GM23338 (cell line): ENCODE results near the gene PPM1J. TPM values are rescaled to one million over a fixed set of nuclear protein-coding genes. Genes with fewer than 3 reads are reported as not detected.
"Not testable (repeated sequence)": the region's sequence is repeated elsewhere in the genome, so short reads cannot be mapped to it uniquely, and the experiment has no call there.

ENCODE experiments used
- ATAC-seq: fragments of 200-7000 bp; cut with Tn5 transposase; 3 replicates; pipeline ENCODE4 v1.9.1; 2020
- DNase-seq: peaks from one replicate; pipeline ENCODE4 v3.0.0-alpha.2; 2015; ENCODE audit warnings: low spot score
- H2AFZ ChIP-seq: fragments of 200-600 bp; sonication (generic); 2 replicates; pipeline ENCODE4 v1.8.0; 2016; ENCODE audit warnings: antibody characterized with exemption, mild to moderate bottlenecking, moderate library complexity
- H3F3A ChIP-seq: fragments of 200-600 bp; sonication (generic); replicated peaks from 2 replicates; pipeline ENCODE4 v1.8.0; 2017; ENCODE audit warnings: antibody characterized with exemption, mixed run types, low read depth
- H3K27ac ChIP-seq: fragments of 200-600 bp; sonication (generic); 2 replicates; pipeline ENCODE4 v1.6.1; 2016; ENCODE audit warnings: low read depth
- H3K27me3 ChIP-seq: fragments of 200-600 bp; sonication (generic); 2 replicates; pipeline ENCODE4 v1.8.0; 2016; ENCODE audit warnings: mild to moderate bottlenecking, mixed run types, moderate library complexity; ENCODE audit not compliant: insufficient read depth
- H3K36me3 ChIP-seq: fragments of 200-600 bp; sonication (generic); 2 replicates; pipeline ENCODE4 v1.8.0; 2016; ENCODE audit warnings: mild to moderate bottlenecking; ENCODE audit not compliant: insufficient read depth
- H3K4me1 ChIP-seq: fragments of 200-600 bp; sonication (generic); 2 replicates; pipeline ENCODE4 v1.8.0; 2016; ENCODE audit warnings: mild to moderate bottlenecking, moderate library complexity; ENCODE audit not compliant: insufficient read depth
- H3K4me2 ChIP-seq: fragments of 200-600 bp; sonication (generic); 2 replicates; pipeline ENCODE4 v1.7.1; 2017; ENCODE audit warnings: mixed run types
- H3K4me3 ChIP-seq: fragments of 200-600 bp; sonication (generic); 2 replicates; pipeline ENCODE4 v1.6.1; 2016; ENCODE audit warnings: mixed run types
- H3K79me2 ChIP-seq: fragments of 200-600 bp; sonication (generic); replicated peaks from 2 replicates; pipeline ENCODE4 v1.8.0; 2017; ENCODE audit warnings: mild to moderate bottlenecking; ENCODE audit not compliant: insufficient read depth
- H3K9me2 ChIP-seq: fragments of 200-600 bp; sonication (generic); 2 replicates; pipeline ENCODE4 v1.8.0; 2017; ENCODE audit not compliant: insufficient read depth
- H4K20me1 ChIP-seq: fragments of 200-600 bp; sonication (generic); replicated peaks from 2 replicates; pipeline ENCODE4 v1.8.0; 2017; ENCODE audit warnings: mild to moderate bottlenecking; ENCODE audit not compliant: insufficient read depth
- H3K27ac Mint-ChIP-seq: 2 replicates; pipeline ENCODE4 v1.8.0; 2020; ENCODE audit warnings: inconsistent platforms, mild to moderate bottlenecking, moderate library complexity, mixed read lengths
- H3K27me3 Mint-ChIP-seq: 3 replicates; pipeline ENCODE4 v1.8.0; 2022; ENCODE audit warnings: low read depth, mild to moderate bottlenecking, moderate library complexity, mixed read lengths, inconsistent platforms; ENCODE audit not compliant: insufficient read depth, poor library complexity
- H3K36me3 Mint-ChIP-seq: 3 replicates; pipeline ENCODE4 v1.8.0; 2021; ENCODE audit warnings: low read depth, mild to moderate bottlenecking, inconsistent platforms, moderate library complexity, mixed read lengths
- H3K4me1 Mint-ChIP-seq: 3 replicates; pipeline ENCODE4 v1.8.0; 2020; ENCODE audit warnings: mild to moderate bottlenecking, inconsistent platforms, mixed read lengths
- H3K4me3 Mint-ChIP-seq: 3 replicates; pipeline ENCODE4 v1.8.0; 2021; ENCODE audit warnings: moderate library complexity, mild to moderate bottlenecking, inconsistent platforms, mixed read lengths
- H3K9me3 Mint-ChIP-seq: 3 replicates; pipeline ENCODE4 v1.8.0; 2020; ENCODE audit warnings: moderate library complexity, mild to moderate bottlenecking, inconsistent platforms, mixed read lengths
- EZH2 ChIP-seq: fragments of 200-600 bp; sonication (generic); IDR thresholded peaks from one replicate; pipeline ENCODE4 v1.8.0; 2017; ENCODE audit warnings: antibody characterized with exemption, mild to moderate bottlenecking, low read depth; ENCODE audit not compliant: unreplicated experiment
- STAT1 ChIP-seq: IDR thresholded peaks from one replicate; pipeline ENCODE4 v1.6.1; 2016; ENCODE audit warnings: antibody characterized with exemption; ENCODE audit not compliant: unreplicated experiment
- polyA plus RNA-seq: library from polyadenylated mRNA; unstranded; fragments of >200 nt; fragmentation: Nextera tagmentation; extraction: Ambion mirVana; gene quantifications from 2 replicates; pipeline ENCODE4 v1.2.1, GENCODE V29; 2016
- total RNA-seq: library from RNA; depleted of rRNA; stranded (reverse); fragments of >200 nt; shearing (Covaris generic); gene quantifications from 2 replicates; pipeline ENCODE4 v1.2.3, GENCODE V29; 2014
- TF ChIP-seq, protein P1 (sequence below), 2 experiments: fragments of 200-600 bp in 1 of 2; sonication (generic) in 1 of 2; conservative IDR thresholded peaks; 2 replicates each; pipeline versions ENCODE4 v1.5.1 to v1.6.1; 2016 to 2017; ENCODE audit warnings: antibody characterized with exemption in 2 of 2, low read depth in 2 of 2, mild to moderate bottlenecking in 2 of 2, moderate library complexity in 1 of 2

The PPM1J gene
- total and polyA plus RNA-seq, 2 experiments from 2014 or later, result 19.0 to 22.4 TPM

DNA sequence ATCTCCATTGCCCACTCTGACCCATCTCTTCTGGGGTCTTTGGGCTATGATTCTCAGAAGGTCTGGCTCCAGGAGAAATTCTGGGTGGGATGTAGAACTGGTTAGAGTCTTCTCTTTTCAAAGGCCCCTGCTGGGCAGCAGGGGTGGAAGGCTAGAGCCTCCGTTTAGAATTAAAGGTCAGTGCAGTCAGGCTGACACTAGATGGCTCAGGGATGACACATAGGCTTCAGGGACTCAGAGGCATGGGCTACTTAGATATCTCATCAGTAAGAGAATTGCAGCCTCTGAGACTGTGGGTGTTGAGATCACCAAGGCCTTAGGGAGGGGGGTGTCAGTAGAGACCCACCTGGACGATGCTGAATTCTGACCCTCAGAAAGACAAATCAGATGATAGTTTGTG is 12.6 kb upstream of the PPM1J start:
- Histone ChIP-seq H3K27ac (no peak overlapping the region), H3K4me1 (no peaks in the 10 kb centered on the region; the same call in 1 of the 2 replicates), H3K9me2 (no peaks in the 10 kb centered on the region), H3K79me2 (no peaks in the 10 kb centered on the region), H2AFZ (no peak overlapping the region), H3F3A (no peaks in the 10 kb centered on the region), H3K27me3 (peaks cover 10% of the 10 kb centered on the region), H4K20me1 (no peaks in the 10 kb centered on the region), H3K4me2 (no peak overlapping the region), H3K4me3 (no peak overlapping the region), H3K36me3 (no peaks in the 10 kb centered on the region)
- DNase-seq (no peak), ATAC-seq (no peak; the same call in 2 of the 3 replicates)
- TF ChIP-seq, protein P1, sequence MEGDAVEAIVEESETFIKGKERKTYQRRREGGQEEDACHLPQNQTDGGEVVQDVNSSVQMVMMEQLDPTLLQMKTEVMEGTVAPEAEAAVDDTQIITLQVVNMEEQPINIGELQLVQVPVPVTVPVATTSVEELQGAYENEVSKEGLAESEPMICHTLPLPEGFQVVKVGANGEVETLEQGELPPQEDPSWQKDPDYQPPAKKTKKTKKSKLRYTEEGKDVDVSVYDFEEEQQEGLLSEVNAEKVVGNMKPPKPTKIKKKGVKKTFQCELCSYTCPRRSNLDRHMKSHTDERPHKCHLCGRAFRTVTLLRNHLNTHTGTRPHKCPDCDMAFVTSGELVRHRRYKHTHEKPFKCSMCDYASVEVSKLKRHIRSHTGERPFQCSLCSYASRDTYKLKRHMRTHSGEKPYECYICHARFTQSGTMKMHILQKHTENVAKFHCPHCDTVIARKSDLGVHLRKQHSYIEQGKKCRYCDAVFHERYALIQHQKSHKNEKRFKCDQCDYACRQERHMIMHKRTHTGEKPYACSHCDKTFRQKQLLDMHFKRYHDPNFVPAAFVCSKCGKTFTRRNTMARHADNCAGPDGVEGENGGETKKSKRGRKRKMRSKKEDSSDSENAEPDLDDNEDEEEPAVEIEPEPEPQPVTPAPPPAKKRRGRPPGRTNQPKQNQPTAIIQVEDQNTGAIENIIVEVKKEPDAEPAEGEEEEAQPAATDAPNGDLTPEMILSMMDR (conservative IDR thresholded peaks at IDR 0.05; ENCODE audit: low read depth in 2 of 2), result peak; percentile 14 to 49; a peak in 2 of 4 replicates
- no peak for TF ChIP-seq EZH2
- Mint-ChIP-seq H3K27me3 (peaks cover 10% of the 10 kb centered on the region), H3K4me3 (no peak overlapping the region), H3K4me1 (peaks cover 10% of the 10 kb centered on the region), H3K9me3 (peaks cover 5% of the 10 kb centered on the region; the same call in 1 of the 3 replicates), H3K36me3 (no peaks in the 10 kb centered on the region; the same call in 2 of the 3 replicates), H3K27ac (no peak overlapping the region)

GRCh38 chr1:112724240-112724639 is 9.1 kb upstream of the PPM1J start:
- not testable (repeated sequence) for H3K36me3 ChIP-seq, H2AFZ ChIP-seq, ATAC-seq, H3K36me3 Mint-ChIP-seq, H3K4me2 ChIP-seq, H3K79me2 ChIP-seq, H3K9me3 Mint-ChIP-seq, H3K9me2 ChIP-seq, H4K20me1 ChIP-seq, H3K4me1 ChIP-seq, DNase-seq, H3K27ac Mint-ChIP-seq, H3F3A ChIP-seq, H3K27ac ChIP-seq, H3K4me3 ChIP-seq
- peak overlapping the region; percentile 43; the same call in 1 of the 3 replicates for H3K4me3 Mint-ChIP-seq
- peaks cover 20% of the 10 kb centered on the region for H3K4me1 Mint-ChIP-seq
- H3K27me3 Mint-ChIP-seq, result peaks cover 22% of the 10 kb centered on the region
- peaks cover 41% of the 10 kb centered on the region for H3K27me3 ChIP-seq

- Histone ChIP-seq H3K27ac (no peak overlapping the region), H3K4me3 (peak overlapping the region; percentile 56), H3F3A (0 out of 2 replicates have a peak, but pooled peaks cover 5% of the 10 kb centered on the region), H3K27me3 (peaks cover 47% of the 10 kb centered on the region), H3K4me2 (peak overlapping the region; percentile 77), H3K36me3 (no peaks in the 10 kb centered on the region), H3K9me2 (no peaks in the 10 kb centered on the region), H3K4me1 (peaks cover 6% of the 10 kb centered on the region; the same call in 1 of the 2 replicates), H4K20me1 (no peaks in the 10 kb centered on the region), H2AFZ (peak overlapping the region; percentile 98), H3K79me2 (no peaks in the 10 kb centered on the region)
- H3K27me3 Mint-ChIP-seq, result peaks cover 26% of the 10 kb centered on the region
- 0 out of 3 replicates have a peak, but pooled peaks cover 2% of the 10 kb centered on the region for H3K9me3 Mint-ChIP-seq
- TF ChIP-seq STAT1, result no peak
- H3K4me1 Mint-ChIP-seq, result peaks cover 19% of the 10 kb centered on the region
- no peak overlapping the region for H3K27ac Mint-ChIP-seq
- peak overlapping the region; percentile 69 for H3K4me3 Mint-ChIP-seq
- ATAC-seq (no peak), DNase-seq (no peak)
- no peaks in the 10 kb centered on the region; the same call in 2 of the 3 replicates for H3K36me3 Mint-ChIP-seq
Observed at GRCh38 chr1:112723511-112723839, 8.3 kb upstream of the PPM1J start.
